HG03064 (cell line): ENCODE measurements around the gene USE1.

Source experiments
- ATAC-seq: cut with Tn5 transposase; IDR thresholded peaks from one replicate; pipeline ENCODE4 v1.9.1; 2021; ENCODE audit warnings: low read depth; ENCODE audit not compliant: unreplicated experiment

USE1 gene

DNA sequence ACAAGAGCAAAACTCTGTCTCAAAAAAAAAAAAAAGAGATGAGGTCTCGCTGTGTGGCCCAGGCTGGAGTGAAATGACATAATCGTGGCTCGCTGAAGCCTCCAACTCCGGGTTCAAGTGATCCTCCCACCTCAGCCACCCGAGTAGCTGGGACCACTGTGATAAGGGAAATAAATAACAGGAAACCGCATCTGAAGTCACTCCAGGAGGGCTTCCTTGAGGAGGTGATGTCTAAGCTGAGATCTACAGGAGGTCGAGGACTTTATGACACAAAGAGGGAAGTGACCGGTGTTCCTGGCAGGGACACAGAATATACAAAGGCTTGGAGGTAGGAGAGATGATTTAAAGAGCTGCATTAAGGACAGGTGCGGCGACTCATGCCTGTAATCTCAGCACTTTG lies 39.5 kb downstream of the USE1 start:
- no peak for ATAC-seq

DNA sequence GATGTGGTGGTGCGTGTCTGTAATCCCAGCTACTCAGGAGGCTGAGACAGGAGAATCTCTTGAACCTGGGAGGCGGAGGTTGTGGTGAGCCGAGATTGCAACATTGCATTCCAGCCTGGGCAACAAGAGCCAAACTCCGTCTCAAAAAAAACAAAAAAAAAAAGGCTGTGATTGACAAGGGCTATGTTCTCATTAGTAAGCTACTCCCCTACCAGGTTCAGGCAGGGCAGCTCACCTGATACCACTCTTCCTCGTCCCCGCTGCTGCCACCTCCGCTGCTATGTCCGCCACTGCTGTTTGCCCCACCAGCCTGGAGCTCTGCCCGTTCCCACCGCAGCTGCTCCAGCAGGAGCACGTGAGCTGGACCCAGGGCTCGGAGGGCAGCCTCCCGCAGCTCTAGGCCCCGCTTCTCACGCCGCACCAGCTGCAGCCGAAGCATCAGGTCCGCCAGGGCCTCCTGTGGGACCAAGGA lies 40.0 kb downstream of the USE1 start:
- ATAC-seq, result no peak

DNA sequence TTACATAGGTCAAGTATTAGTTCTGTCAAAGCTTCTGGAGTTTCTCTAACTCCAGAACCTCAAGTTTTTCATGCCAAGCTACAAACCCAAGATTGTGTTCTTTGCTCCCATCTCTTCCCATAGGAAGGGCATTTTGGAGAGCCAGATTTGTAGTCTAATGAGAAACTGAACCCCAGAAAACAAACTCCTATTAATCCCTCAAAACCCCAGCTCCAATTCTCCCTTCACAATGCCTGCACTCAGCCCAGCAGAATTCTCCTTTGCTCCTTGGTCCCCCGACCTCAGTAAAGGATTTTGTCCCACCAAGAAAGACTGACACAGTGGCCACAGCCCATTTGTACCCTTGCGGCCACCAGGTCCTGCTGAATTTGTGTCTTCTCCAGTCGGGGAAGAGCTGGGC lies 41.0 kb downstream of the USE1 start:
- ATAC-seq, result no peak

DNA sequence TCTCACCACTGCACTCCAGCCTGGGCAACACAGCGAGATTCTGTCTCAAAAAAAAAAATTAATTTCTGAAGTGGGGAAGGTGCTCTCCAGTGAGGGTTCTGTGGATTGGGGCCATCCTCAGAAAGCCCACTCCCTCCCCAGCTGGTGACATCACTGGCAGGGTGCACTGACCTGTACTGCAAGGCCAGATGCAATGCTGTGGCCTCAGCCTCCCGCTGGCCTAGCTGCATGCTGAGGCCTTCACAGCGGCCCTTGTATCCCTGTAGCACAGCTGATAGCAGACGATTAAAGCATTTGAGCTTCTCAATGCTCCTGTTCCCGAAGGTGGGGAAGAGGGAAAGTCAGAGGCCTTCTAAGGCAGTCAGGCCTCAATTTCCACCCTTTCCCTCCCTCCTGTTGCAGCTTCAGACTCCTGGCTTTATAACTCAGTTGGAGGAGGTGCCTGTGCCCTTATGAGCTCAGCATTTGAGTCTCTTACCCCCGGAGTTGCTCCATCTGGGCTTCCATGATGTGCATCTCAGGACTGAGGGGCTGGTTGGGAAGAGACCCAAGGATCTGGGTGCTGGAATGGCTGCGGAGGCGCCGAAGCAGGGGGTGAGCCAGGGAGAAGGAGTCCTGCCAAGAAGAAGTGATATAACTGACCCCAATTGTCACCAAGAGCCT lies 44.1 kb downstream of the USE1 start:
- no peak for ATAC-seq

DNA sequence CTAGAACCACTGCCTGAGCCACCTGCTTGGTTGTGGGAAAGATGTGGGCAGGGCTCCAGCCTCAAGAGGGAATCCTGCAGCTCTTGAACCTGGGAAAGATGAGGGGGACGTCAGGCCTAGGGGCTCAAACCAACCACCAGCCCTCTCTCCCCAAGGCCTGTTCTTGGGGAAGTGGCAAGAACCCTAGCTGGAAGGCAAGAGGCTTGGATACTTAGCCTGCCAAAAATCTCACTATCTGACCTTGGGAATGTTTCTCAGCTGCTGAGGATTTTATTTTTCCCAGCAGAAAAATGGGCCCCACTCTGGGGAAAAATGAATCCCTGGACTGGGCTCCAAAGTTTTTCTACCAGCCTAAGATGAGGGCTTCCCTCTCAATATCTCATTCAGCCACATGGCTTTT lies 44.8 kb downstream of the USE1 start:
- ATAC-seq, result no peak

DNA sequence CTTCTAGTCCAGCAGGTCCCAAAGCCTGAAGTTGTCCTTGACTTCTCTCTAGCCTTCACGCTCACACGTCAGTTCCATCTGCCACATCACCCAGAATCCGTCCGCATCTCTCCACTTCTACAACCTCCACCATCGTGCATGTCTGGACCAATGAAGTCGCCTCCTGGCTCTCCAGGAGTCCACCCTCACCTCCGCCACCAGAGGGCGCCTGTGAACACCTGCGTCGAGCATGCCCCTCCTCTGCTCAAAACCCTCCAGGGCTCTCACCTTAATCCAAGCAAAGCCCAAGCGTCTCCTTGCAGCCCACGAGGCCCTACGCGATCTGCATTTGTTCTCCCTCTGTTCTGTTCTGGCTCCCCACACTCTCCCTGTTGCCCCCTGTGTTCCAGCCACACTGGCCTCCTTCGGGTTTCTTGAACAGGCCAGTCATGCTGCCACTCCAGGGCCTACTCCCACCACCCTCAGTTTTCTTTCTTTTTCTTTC lies 45.7 kb downstream of the USE1 start:
- ATAC-seq, result peak; percentile 66

DNA sequence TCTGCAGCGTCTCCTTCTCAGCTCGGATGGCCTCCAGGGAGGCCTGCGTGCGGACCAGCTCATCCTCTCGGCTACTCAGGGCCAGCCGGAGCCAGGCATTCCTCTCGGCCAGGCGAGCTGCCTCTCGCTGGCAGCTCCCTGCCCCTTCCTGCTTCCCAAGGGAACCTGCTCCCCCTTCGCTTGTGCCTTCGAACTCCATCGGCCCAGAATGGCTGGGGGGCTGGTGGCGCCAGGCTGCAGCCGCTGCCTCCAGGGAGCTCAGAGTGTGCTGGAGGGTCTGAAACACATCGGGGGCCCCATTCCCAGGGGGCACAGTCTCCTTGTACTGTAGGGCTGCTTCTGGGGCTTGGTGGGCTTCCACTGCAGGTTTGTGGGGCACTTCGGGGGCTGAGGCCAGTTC lies 47.4 kb downstream of the USE1 start:
- no peak for ATAC-seq

DNA sequence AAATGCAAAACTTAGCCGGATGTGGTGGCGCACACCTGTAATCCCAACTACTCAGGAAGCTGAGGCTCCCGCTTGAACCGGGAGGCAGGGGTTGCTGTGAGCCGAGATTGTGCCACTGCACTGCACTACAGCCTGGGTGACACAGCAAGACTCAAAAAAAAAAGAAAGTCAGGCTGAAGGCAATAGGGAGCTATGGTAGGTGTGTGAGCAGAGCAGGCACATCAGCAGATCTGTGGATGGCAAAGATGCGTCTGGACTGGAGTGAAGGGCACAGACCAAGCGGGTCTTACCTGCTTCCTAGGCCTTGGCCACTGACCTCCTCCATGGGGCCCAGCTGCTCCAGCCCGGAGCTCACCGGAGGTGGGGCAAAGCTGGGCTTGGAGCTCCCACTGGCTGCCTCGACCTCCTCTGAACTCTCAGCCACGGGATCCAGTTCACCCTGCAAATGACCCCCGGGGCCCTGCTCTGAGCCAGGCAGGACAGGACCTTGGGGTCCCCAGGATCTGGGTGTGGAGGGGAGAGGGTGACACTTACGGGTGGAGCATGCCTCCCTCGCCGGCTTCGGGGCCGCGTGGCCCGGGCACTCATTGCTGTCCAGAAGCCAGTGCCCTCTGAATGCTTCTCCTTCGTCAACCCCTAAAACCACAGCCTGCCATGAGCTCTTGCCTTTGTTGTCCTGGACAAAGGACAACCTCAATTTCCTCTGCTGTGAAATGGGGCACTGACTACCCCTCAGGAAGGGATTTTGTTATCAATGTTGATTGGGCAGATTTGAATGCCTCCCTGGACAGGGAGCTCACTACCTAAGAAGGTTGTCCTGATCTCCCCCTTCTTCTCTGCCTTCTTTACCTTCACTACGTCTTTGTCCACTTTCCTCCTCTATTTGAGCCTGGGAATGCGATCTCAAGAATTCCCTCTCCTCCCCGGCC lies 48.8 kb downstream of the USE1 start:
- ATAC-seq, result no peak

DNA sequence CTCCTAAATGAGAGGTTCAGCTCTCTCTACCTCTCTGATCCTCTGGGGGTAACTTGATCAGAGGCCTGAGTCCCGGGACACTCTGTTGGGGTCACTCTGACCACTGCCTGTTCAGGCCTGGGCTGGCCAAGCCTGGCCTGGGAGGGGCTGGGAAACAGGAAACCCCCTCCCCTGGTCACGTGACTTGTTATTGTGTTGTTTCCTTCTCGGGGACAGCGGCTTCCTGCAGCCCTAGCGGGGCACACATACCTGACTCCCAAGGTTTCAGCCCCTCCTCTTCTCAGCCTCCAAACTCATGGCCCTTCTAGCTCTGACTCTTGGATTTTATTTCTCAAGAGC lies 49.5 kb downstream of the USE1 start, which contains the start of gene USHBP1:
Gene USHBP1, minus strand, starts transcription at position 105 of the 339 bp plus-strand sequence. CDS start 446 bp downstream, outside the sequence.
- ATAC-seq, result no peak

DNA sequence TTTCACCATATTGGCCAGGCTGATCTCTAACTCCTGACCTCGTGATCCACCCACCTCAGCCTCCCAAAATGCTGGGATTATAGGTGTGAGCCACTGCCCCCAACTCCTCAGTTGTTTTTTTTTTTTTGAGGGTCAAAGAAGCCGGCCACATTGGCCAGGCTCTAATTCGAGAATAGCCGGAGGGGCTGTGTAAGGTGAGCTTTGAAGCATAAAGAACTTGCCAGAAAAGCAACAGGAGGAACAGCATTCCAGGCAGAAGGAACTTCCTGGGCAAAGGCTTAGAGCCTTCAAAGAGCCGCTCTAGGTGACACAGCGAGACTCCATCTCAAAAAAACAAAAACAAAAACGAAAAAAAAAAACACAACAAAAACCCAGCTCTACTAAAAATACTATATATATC lies 50.9 kb downstream of the USE1 start:
- ATAC-seq, result no peak

DNA sequence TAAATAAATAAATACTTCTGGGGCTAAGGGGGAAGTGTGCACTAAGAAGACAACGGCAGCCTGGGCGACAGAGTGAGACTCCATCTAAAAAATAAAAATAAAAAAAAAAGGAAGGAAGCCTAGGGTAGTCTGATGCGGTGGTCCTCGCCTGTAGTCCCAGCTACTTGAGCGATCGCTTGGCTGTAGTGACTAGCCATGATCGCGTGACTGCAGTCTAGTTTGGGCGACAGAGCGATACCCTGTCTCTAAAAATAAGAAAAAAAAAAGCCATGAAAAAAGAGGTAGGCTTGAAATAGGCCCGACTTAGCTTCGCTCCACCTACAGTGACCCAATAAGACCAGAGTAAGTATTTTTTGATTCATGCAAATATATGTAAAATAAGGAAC lies 51.4 kb downstream of the USE1 start:
- peak; percentile 12 for ATAC-seq

DNA sequence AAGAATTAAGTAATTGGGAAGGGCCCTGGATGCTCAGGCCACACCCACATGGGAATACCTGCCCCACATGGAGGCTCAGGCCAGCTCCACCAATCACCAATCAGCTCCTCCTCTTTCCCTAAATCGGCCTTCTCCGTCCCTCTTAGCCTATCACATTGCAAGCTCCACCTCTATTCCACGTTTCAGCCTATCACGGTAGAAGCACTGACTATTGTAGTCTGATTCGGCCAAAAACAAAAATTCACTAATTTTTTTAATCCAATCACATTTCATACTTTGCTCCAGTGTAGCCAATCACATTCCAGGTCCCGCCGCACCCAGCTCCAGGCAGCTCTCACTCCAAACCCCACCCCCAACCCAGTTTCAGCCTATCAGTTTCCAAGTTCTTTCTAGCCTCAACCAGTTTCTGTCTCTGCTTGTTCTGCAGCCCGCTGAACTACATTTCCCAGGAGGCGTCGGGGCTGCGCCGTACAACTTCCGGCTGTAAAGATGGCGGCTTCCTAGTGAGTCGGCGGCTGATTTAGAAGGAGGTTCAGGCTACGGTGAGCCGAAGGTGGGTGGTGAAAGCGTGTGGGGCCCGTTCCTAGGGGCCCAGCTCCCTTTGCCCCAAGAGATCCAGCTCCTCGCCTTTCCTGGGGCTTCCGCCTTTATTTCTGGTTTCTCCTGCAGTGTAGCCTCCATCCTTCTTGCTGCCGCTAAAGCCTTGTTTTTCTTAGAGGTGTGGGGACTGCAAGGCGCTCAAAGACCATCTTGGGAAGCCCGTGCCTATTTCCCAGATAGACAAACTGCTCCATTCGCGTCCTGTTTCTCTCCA lies 52.0 kb downstream of the USE1 start, which contains the start of gene BABAM1:
Gene BABAM1, plus strand, starts transcription at position 469 of the 814 bp plus-strand sequence. CDS start 1,364 bp downstream, outside the sequence.
- peak; percentile 75 for ATAC-seq

DNA sequence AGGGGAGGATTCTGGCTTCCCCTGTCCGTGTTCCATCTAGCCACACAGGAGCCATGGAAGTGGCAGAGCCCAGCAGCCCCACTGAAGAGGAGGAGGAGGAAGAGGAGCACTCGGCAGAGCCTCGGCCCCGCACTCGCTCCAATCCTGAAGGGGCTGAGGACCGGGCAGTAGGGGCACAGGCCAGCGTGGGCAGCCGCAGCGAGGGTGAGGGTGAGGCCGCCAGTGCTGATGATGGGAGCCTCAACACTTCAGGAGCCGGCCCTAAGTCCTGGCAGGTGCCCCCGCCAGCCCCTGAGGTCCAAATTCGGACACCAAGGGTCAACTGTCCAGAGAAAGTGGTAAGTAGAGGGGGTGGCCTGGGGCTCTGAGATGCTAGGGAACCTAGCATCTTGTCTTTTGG lies 53.6 kb downstream of the USE1 start:
- ATAC-seq, result no peak
